Type B pancreatic cell (in vitro differentiated cells): ENCODE results near the gene XRCC4. TPM values are rescaled to one million over a fixed set of nuclear protein-coding genes. Genes with fewer than 3 reads are reported as not detected.

ENCODE experiments used
- DNase-seq: peaks from one replicate; pipeline ENCODE4 v3.0.0; 2021; ENCODE audit warnings: mixed read lengths; ENCODE audit not compliant: unreplicated experiment; ENCODE audit errors: extremely low spot score
- H3K27ac Mint-ChIP-seq: 2 replicates; pipeline ENCODE4 v1.8.0; 2021; ENCODE audit warnings: mild to moderate bottlenecking, mixed read lengths
- H3K27me3 Mint-ChIP-seq: 2 replicates; pipeline ENCODE4 v1.8.0; 2021; ENCODE audit warnings: mixed read lengths
- H3K36me3 Mint-ChIP-seq: 2 replicates; pipeline ENCODE4 v1.8.0; 2021; ENCODE audit warnings: mixed read lengths
- H3K4me1 Mint-ChIP-seq: one replicate; pipeline ENCODE4 v1.8.0; 2021; ENCODE audit warnings: mixed read lengths; ENCODE audit not compliant: unreplicated experiment
- H3K4me3 Mint-ChIP-seq: 2 replicates; pipeline ENCODE4 v1.8.0; 2021; ENCODE audit warnings: mild to moderate bottlenecking, mixed read lengths
- H3K9me3 Mint-ChIP-seq: 2 replicates; pipeline ENCODE4 v1.8.0; 2021; ENCODE audit warnings: mixed read lengths
- CTCF ChIP-seq: fragments of 200-600 bp; sonication (generic); conservative IDR thresholded peaks from 2 replicates; pipeline ENCODE4 v1.5.0; 2021; ENCODE audit warnings: antibody characterized with exemption, mild to moderate bottlenecking
- total RNA-seq: library from RNA; stranded (reverse); gene quantifications from 2 replicates; pipeline ENCODE4 v1.2.1, GENCODE V29; 2021; ENCODE audit warnings: low replicate concordance

Gene XRCC4
- total RNA-seq, 1 donor from 2014 or later, result 7.4 TPM

DNA sequence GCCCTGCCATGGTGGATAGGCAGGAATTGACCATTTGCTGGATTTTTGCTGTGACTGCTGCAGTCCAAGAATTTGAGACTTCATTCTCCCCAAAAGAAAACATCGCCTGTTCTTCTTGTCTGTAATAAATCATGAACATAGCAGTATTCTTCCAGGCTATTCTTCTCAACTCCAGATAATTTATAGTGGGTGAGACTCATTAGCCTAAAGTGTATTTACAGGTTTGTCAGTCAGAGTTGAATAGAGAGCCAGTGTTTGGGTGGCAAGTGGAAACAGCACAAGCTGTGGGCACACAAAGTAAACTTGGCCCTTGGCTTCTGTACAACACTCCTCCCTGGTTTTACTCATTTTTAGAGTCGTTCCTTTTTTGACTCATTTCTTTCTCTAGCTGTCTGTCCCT, 266.0 kb downstream of the XRCC4 start:
- H3K9me3 Mint-ChIP-seq, result no peaks in the 10 kb centered on the region
- no peak for TF ChIP-seq CTCF
- no peaks in the 10 kb centered on the region for H3K27me3 Mint-ChIP-seq
- peaks cover 6% of the 10 kb centered on the region for H3K4me1 Mint-ChIP-seq
- H3K4me3 Mint-ChIP-seq, result no peak overlapping the region
- no peak overlapping the region for H3K27ac Mint-ChIP-seq
- no peak for DNase-seq
- H3K36me3 Mint-ChIP-seq, result peaks cover 4% of the 10 kb centered on the region

- Mint-ChIP-seq H3K4me1 (peaks cover 6% of the 10 kb centered on the region), H3K36me3 (peaks cover 10% of the 10 kb centered on the region), H3K27me3 (no peaks in the 10 kb centered on the region), H3K27ac (no peak overlapping the region), H3K4me3 (no peak overlapping the region), H3K9me3 (peaks cover 6% of the 10 kb centered on the region)
- TF ChIP-seq CTCF, result no peak
- DNase-seq, result no peak
These were observed 268.1 kb downstream of the XRCC4 start for GRCh38 chr5:83345423-83345822.

GRCh38 chr5:83348281-83348780, 271.0 kb downstream of the XRCC4 start:
- peaks cover 5% of the 10 kb centered on the region for H3K4me1 Mint-ChIP-seq
- no peak overlapping the region for H3K4me3 Mint-ChIP-seq

DNA sequence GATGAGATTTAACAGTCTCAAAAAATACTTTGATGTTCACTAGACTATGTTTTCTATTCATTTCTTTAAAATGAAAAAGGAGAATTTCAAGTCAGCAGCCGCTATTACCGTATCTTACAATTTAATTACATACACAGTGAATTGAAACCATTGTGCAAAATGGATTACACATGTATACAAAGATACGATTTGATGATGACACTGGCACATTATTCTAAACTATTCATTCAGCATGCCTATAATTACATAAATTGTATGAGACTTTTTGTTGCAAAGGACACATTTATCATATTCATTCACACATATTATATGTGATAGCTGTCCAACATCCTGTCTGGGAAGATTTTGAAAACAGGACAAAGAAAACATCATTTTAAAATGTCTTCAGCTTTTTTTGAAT, 275.9 kb downstream of the XRCC4 start:
- Mint-ChIP-seq H3K4me3 (no peak overlapping the region), H3K9me3 (peaks cover 6% of the 10 kb centered on the region), H3K27ac (no peak overlapping the region), H3K4me1 (no peaks in the 10 kb centered on the region), H3K36me3 (peaks cover 5% of the 10 kb centered on the region), H3K27me3 (no peaks in the 10 kb centered on the region)
- TF ChIP-seq CTCF, result no peak
- no peak for DNase-seq

More at GRCh38 chr5:83348281-83348780, 271.0 kb downstream of the XRCC4 start:
- Mint-ChIP-seq H3K27ac (no peak overlapping the region), H3K27me3 (no peaks in the 10 kb centered on the region), H3K9me3 (peaks cover 6% of the 10 kb centered on the region), H3K36me3 (peaks cover 10% of the 10 kb centered on the region)
- TF ChIP-seq CTCF, result no peak
- DNase-seq, result no peak

DNA sequence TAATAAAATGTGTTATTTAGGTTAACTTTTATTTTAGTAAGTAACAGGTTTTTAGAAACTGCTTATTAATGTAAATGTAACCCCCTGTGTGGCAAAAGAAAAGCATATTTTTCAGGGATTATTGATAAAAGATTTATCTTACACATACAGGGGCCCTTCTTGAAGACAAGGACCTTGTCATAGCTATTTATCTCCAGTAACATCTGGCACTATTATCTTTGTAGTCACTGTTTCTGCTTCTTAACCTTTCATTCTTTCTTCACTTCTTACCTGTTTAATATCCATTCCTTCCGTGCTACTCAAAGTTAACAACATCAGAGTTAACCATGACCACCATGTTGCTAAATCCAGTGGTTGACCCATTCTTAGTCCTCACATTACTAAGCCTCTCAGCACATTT, 276.4 kb downstream of the XRCC4 start:
- H3K27ac Mint-ChIP-seq, result no peak overlapping the region
- H3K9me3 Mint-ChIP-seq, result peaks cover 4% of the 10 kb centered on the region
- DNase-seq, result no peak

More for the DNA sequence above, 276.4 kb downstream of the XRCC4 start:
- Mint-ChIP-seq H3K27me3 (no peaks in the 10 kb centered on the region), H3K4me3 (no peak overlapping the region), H3K36me3 (peaks cover 4% of the 10 kb centered on the region), H3K4me1 (no peaks in the 10 kb centered on the region)
- TF ChIP-seq CTCF, result no peak
